Activated T-cell treated with anti-CD3 and anti-CD28 coated beads for 24 hours (primary cell): ENCODE results near the gene GRM1.

ENCODE experiments used
- DNase-seq: peaks from one replicate; pipeline ENCODE4 v3.0.0-alpha.2; 2020; ENCODE audit warnings: low read depth

GRM1 gene

DNA sequence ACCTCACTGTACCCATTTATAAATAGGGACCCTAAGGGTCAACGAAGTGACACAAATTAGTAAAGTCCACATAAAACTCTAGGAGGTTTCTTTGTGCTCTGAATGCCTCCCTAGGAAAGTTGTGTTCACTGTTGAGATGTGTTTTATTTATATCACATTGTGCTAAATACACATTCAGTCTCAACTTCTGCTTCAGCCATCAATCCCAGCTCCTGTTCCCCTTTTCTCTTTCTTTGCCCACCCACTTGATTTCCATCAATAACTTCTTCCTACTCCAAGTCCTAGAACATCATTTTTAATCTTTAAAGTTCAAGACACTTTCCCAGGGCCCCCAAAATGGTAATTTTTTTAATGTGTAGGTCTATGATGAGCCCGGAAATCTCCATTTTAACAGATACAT is 306.5 kb downstream of the GRM1 start:
- no peak for DNase-seq

- no peak for DNase-seq
Measured at GRCh38 chr6:146336191-146336590, 307.3 kb downstream of the GRM1 start.

- no peak for DNase-seq
Measured at GRCh38 chr6:146337376-146337775, 308.5 kb downstream of the GRM1 start.

DNA sequence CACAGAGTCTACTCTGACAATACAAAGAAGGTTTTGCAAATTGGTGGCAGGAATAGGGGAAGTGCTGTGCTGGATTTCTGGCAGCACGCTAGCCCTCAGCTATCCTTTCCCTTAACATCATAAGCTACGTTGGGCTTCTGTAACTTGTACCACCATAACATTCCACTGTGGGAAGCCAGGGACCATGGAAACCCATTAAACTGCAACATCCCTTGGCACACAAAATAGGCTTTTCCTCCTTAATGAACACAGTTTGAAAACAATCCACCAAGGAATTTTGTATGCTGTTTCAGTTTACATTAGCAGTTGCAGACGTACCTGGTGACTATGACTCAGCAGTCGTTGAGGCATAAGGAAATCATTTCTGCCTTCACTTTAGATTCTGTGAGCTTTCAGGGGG is 310.9 kb downstream of the GRM1 start:
- no peak for DNase-seq

DNA sequence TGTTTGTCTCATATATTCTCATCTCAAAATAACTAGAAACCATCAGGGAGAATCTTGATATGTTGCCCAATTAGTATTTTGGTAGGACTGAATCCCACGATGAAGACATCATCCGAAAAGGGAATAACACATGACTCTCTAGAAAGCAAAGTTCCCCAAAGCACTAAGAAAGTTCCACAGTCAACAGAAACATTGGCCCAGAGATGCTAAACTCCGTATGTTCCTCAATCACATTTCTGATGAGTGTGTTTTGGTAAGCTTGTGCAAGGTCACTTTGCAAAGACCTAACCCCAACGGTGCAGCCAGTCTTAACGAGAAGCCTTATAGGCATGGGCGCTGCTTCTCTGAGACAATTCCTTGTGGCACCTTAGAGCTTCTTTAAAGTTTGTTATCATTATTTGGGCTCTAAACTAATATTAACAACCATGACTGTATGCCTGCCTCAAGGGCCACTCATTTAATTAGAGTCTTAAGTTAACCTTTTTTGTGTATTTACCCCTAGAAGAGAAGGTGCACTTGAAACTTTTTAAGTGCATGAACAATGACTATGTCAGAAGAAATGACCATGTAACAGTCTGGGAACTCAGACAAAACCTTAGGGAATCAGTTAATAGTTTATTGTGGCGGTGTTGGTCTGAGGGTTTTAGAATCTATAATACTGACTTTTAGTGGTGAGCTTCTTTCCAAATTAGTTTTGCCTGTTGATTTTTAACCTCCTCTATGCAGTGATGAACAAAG is 312.8 kb downstream of the GRM1 start:
- no peak for DNase-seq

- DNase-seq: no peak
Measured at GRCh38 chr6:146345598-146345997, 316.7 kb downstream of the GRM1 start.

- DNase-seq: no peak
Measured at GRCh38 chr6:146347090-146347489, 318.2 kb downstream of the GRM1 start.

GRCh38 chr6:146347690-146348089 is 318.8 kb downstream of the GRM1 start:
- DNase-seq: no peak

DNA sequence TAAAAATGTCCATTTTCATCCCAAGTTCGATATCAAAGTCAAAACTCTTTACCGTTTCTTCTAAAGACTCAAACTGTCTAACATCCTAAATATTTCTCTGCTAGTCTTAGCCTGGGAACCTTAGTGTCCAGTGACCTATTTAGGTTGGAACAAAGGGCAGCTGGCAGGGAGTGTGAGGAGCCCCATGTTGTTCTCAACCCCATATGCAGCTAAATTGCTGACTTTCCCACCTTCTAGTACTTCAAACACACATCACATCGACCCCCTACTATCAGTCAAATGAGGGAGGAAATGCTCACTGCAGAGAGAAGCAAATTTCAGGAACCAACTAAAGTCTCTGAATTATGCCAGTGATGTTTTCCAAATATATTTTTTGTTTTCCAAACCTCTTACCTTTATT is 322.2 kb downstream of the GRM1 start:
- DNase-seq: no peak

GRCh38 chr6:146352163-146352562 is 323.3 kb downstream of the GRM1 start:
- DNase-seq: no peak

DNA sequence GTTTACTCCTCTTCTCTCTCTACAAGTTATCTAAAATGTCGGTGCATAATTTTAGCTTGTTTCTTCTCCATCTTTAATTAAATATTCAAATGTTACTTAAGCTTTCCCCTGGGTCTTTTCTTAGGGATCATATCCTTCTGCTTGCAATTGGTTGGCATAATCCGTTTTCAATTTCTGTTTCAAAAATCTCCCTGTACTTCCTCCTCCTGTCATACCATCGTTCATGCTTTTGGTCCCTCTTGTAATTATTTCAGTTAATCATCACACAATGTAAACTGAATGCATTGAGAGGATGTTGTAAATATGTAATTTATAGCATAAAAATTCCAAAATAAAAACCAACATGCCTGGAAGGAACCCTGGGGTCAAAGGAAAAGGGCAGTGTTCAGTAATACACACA is 325.6 kb downstream of the GRM1 start:
- no peak for DNase-seq

DNA sequence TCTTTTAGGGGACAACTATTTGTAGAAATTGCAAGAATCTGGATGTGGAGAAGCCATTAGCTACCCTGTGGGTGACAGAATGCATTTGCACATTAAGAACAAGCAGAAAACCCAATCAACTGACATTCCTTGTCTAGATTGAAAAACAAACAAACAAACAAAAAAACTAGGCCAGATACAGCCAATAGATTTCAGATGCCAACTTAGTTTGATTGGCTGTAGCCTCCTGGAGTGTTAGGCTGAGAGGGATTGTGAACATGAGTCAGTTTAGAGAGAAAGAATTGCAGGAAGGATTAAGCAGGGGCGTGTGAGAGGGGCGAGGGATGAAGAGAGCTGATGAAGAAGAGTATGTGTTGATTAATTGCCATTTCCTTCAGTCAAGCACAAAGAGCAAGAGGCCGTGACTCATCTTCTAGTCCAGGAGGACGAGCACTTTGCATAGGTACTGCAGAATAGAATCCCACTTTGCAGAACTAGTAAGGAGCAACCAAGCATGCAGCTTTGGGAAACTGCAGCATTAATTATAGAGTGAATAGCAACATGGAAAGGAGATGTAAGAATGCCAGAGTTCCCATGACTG is 326.7 kb downstream of the GRM1 start:
- DNase-seq: no peak

- DNase-seq: no peak
Measured at GRCh38 chr6:146357578-146358430, 328.9 kb downstream of the GRM1 start.

DNA sequence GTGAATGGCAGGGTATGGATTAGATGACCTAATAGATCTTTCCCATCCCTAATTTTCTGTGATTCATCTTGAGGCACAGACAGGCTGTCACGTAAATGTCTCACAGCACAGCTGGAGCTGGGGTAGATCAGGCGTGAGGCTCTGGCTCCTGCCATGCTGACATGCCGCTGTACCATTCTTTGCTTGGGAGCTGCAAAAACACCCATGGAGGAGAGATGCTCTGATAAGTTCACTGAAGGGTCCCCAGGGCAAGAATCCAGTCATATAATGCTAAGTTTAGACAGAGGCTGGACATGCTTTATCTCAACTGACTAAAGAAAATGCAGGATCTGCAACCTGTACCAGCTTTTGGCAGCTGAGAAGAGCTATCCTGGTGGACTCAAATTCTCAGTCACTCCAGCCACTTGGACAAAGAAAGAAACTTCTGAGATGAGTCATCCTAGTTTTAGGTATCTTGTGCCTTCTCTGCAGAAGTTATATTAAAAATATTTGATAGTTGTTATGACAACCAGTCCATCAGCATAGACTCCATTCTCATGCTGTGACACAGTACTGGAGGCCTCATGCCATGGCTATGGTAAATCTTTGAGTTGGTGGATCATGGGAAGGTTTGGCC is 329.7 kb downstream of the GRM1 start:
- DNase-seq: no peak

DNA sequence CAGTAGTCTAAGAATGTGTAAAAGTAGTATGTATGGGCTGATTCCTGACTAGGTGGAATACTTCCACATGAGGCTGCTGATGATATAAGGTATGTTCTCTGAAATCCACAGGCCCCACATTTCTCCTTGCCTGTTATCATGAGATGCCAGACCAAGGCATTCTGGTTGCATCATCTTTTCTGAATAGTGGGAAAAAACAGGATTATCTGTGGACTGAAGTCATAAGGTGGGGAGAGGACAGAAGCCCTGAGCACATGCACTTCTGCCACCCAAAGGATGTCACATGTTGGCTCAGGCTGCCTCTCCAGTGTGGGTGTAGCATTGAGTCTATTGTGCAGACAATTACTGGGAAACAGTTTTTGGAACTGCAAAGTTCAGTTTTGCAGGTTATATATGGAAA is 330.3 kb downstream of the GRM1 start:
- no peak for DNase-seq

- DNase-seq: no peak
Measured at GRCh38 chr6:146361128-146361924, 332.5 kb downstream of the GRM1 start.

GRCh38 chr6:146363838-146364607 is 335.2 kb downstream of the GRM1 start:
- DNase-seq: no peak

DNA sequence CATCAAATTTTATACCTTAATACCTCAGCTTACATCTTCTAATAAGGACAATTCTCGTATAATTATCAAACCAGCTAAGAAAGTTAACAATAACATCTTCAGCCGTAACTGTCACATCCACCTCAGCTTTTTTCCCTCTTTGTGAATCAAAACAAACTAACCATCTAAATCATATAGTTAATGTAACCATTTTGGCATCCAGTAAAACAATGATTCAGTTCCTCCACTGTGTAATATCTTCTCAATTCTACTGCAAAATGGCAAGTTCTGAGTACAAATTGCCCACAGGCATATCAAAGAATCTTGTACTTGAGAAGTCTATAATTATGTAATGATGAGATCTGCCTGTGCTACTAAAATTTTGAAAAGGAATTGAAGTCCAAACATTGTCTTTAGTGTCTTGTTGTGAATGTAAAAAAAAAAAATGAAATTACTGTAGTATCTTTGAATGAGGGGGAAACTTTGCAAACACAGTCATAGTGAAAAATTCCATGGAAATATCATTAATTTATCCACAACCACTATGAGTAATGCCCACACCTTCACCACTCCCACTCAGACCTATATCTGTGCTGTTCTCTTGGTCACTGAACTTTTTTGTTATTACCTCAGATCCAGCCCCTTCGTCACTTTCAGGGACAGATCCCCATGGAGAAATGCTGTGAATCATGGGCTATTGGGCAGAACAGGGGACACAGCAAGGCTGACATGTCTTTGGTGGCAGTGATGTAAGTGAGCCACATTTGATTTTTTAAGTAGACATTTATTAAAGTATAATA is 336.1 kb downstream of the GRM1 start:
- DNase-seq: no peak

GRCh38 chr6:146367061-146367460 is 338.2 kb downstream of the GRM1 start:
- no peak for DNase-seq

- no peak for DNase-seq
Measured at GRCh38 chr6:146369866-146370265, 341.0 kb downstream of the GRM1 start.
